CD14-positive monocyte (primary cell): ENCODE measurements around the gene CNIH3. TPM values are rescaled to one million over a fixed set of nuclear protein-coding genes. Genes with fewer than 3 reads are reported as not detected.

Source experiments
- DNase-seq, 3 donors: peaks; one replicate each; pipeline ENCODE4 v3.0.0-alpha.2; 2011 to 2022
- H2AFZ ChIP-seq: 2 replicates; pipeline ENCODE4 v1.6.0; 2012; ENCODE audit warnings: mild to moderate bottlenecking, low read depth, low read length, inconsistent platforms; ENCODE audit not compliant: insufficient read depth, poor library complexity, severe bottlenecking
- H3K27ac ChIP-seq, 2 donors: 1 replicate in 1 of 2; 2 replicates in 1 of 2; pipeline ENCODE4 v1.5.1; 2012 to 2013; ENCODE audit warnings: low read length in 2 of 2, control low read depth in 1 of 2, inconsistent platforms in 1 of 2, low read depth in 1 of 2, mild to moderate bottlenecking in 1 of 2
- H3K27me3 ChIP-seq, 2 donors: one replicate each; pipeline versions ENCODE4 v1.6.0 to v1.6.1; 2011 to 2013; ENCODE audit warnings: low read length in 2 of 2; ENCODE audit not compliant: control insufficient read depth in 2 of 2, insufficient read depth in 2 of 2
- H3K36me3 ChIP-seq, 2 donors: replicated peaks in 1 of 2; 1 replicate in 1 of 2; 2 replicates in 1 of 2; pipeline versions ENCODE4 v1.5.1 to v1.6.1; 2012 to 2013; ENCODE audit warnings: low read length in 2 of 2, control low read depth in 1 of 2, inconsistent platforms in 1 of 2, mild to moderate bottlenecking in 1 of 2; ENCODE audit not compliant: insufficient read depth in 2 of 2, control insufficient read depth in 1 of 2
- H3K4me1 ChIP-seq, 2 donors: 1 replicate in 1 of 2; 2 replicates in 1 of 2; pipeline versions ENCODE4 v1.5.1 to v1.6.1; 2012 to 2013; ENCODE audit warnings: low read length in 2 of 2, control low read depth in 1 of 2, inconsistent platforms in 1 of 2, mild to moderate bottlenecking in 1 of 2, moderate library complexity in 1 of 2; ENCODE audit not compliant: insufficient read depth in 2 of 2, control insufficient read depth in 1 of 2
- H3K4me2 ChIP-seq: replicated peaks from 2 replicates; pipeline ENCODE3; 2012; ENCODE audit warnings: low read length, moderate library complexity, mild to moderate bottlenecking; ENCODE audit not compliant: poor library complexity, severe bottlenecking; ENCODE audit errors: extremely low read depth
- H3K4me3 ChIP-seq, 3 experiments: fragments of 200-600 bp in 1 of 3; sonication (generic) in 1 of 3; replicated peaks in 1 of 3; 1 replicate in 2 of 3; 2 replicates in 1 of 3; pipeline ENCODE4 v1.5.1; 2011 to 2013; ENCODE audit warnings: low read length in 3 of 3, mild to moderate bottlenecking in 3 of 3, control low read depth in 2 of 3, low read depth in 2 of 3, inconsistent platforms in 1 of 3, moderate library complexity in 1 of 3
- H3K79me2 ChIP-seq: 2 replicates; pipeline ENCODE4 v1.6.0; 2012; ENCODE audit warnings: mild to moderate bottlenecking, control low read depth, inconsistent platforms, low read length, moderate library complexity; ENCODE audit not compliant: insufficient read depth
- H3K9ac ChIP-seq: 2 replicates; pipeline ENCODE4 v1.6.0; 2017; ENCODE audit warnings: low read length, mild to moderate bottlenecking; ENCODE audit not compliant: insufficient read depth, poor library complexity, severe bottlenecking
- H3K9me3 ChIP-seq, 2 donors: replicated peaks in 1 of 2; 1 replicate in 1 of 2; 2 replicates in 1 of 2; pipeline versions ENCODE4 v1.5.1 to v1.6.1; 2012 to 2013; ENCODE audit warnings: low read length in 2 of 2, control low read depth in 1 of 2; ENCODE audit not compliant: control insufficient read depth in 1 of 2, insufficient read depth in 1 of 2
- H4K20me1 ChIP-seq: 2 replicates; pipeline ENCODE4 v1.6.0; 2012; ENCODE audit warnings: mild to moderate bottlenecking, low read length, control low read depth, moderate library complexity; ENCODE audit not compliant: insufficient read depth
- H3K27ac Mint-ChIP-seq, 7 donors: one replicate each; pipeline ENCODE4 v1.8.0; 2020; ENCODE audit warnings: mild to moderate bottlenecking in 7 of 7, mixed read lengths in 7 of 7, moderate library complexity in 6 of 7, inconsistent platforms in 2 of 7
- H3K27me3 Mint-ChIP-seq, 3 donors: one replicate each; pipeline ENCODE4 v1.8.0; 2021 to 2022; ENCODE audit warnings: low read depth in 3 of 3, mild to moderate bottlenecking in 3 of 3, mixed read lengths in 3 of 3, moderate library complexity in 3 of 3, inconsistent platforms in 1 of 3
- H3K36me3 Mint-ChIP-seq, 2 donors: one replicate each; pipeline ENCODE4 v1.8.0; 2020; ENCODE audit warnings: mixed read lengths in 2 of 2, inconsistent platforms in 1 of 2, mild to moderate bottlenecking in 1 of 2
- H3K4me1 Mint-ChIP-seq: one replicate; pipeline ENCODE4 v1.8.0; 2020; ENCODE audit warnings: mild to moderate bottlenecking, mixed read lengths
- H3K4me3 Mint-ChIP-seq, 2 donors: one replicate each; pipeline ENCODE4 v1.8.0; 2020; ENCODE audit warnings: mild to moderate bottlenecking in 2 of 2, mixed read lengths in 2 of 2, moderate library complexity in 1 of 2
- H3K9me3 Mint-ChIP-seq, 7 donors: one replicate each; pipeline ENCODE4 v1.8.0; 2020 to 2022; ENCODE audit warnings: mixed read lengths in 7 of 7, mild to moderate bottlenecking in 6 of 7, moderate library complexity in 6 of 7, inconsistent platforms in 2 of 7
- CTCF ChIP-seq: fragments of 200-600 bp; IDR thresholded peaks from one replicate; pipeline ENCODE4 v1.8.0; 2022; ENCODE audit warnings: antibody characterized with exemption, mild to moderate bottlenecking
- WGBS: methylation state at CpG from one replicate; pipeline ENCODE4 v1.1.5; 2013; ENCODE audit warnings: missing lambda C conversion rate; ENCODE audit not compliant: insufficient coverage; 5-methylcytosine and 5-hydroxymethylcytosine counted together
- intact Hi-C, 2 donors: fragments of 100-400 bp; cut with micrococcal nuclease; formaldehyde crosslinking; loops; one replicate each; pipeline versions ENCODE4 v1.15.0 to v1.15.1; 2023
- polyA plus RNA-seq, 3 donors: library from polyadenylated mRNA; depleted of rRNA in 1 of 3; unstranded in 2 of 3; stranded (reverse) in 1 of 3; fragments of 300-500 nt in 2 of 3; fragments of >200 nt in 1 of 3; fragmentation: Illumina TruSeq in 2 of 3; gene quantifications; 1 replicate in 2 of 3; 2 replicates in 1 of 3; pipeline ENCODE4 v1.2.3, GENCODE V29; 2012 to 2021

CNIH3 gene
- polyA plus RNA-seq, 3 donors: 0.37 TPM; not detected in 2

GRCh38 chr1:224651188-224651587 is 35.1 kb downstream of the CNIH3 start:
- Histone ChIP-seq H4K20me1 (no peaks in the 10 kb centered on the region), H3K4me2 (no peak overlapping the region), H3K9me3 (no peaks in the 10 kb centered on the region), H3K79me2 (no peaks in the 10 kb centered on the region), H3K27me3 (no peaks in the 10 kb centered on the region), H3K4me1 (no peaks in the 10 kb centered on the region), H3K36me3 (no peaks in the 10 kb centered on the region), H3K4me3 (no peak overlapping the region), H3K9ac (no peak overlapping the region), H2AFZ (no peak overlapping the region), H3K27ac (no peak overlapping the region)
- Mint-ChIP-seq H3K4me1 (no peaks in the 10 kb centered on the region), H3K4me3 (no peak overlapping the region), H3K27me3 (peaks cover 0 to 6% (median 3%) of the 10 kb centered on the region in 3 donors), H3K36me3 (no peaks in the 10 kb centered on the region), H3K9me3 (peaks cover 0 to under 1% (median 0%) of the 10 kb centered on the region in 7 donors), H3K27ac (no peak overlapping the region)
- no peak for DNase-seq
- intact Hi-C loops: no loop called here
- 92% methylated on average over 2 of the region's 7 CpGs for WGBS
- TF ChIP-seq CTCF: no peak

GRCh38 chr1:224656392-224656791 is 40.3 kb downstream of the CNIH3 start:
- Histone ChIP-seq H3K27me3 (no peaks in the 10 kb centered on the region), H3K4me1 (no peaks in the 10 kb centered on the region), H2AFZ (no peak overlapping the region), H4K20me1 (no peaks in the 10 kb centered on the region), H3K79me2 (no peaks in the 10 kb centered on the region), H3K27ac (no peak overlapping the region), H3K9me3 (no peaks in the 10 kb centered on the region), H3K4me2 (no peak overlapping the region), H3K36me3 (no peaks in the 10 kb centered on the region), H3K9ac (no peak overlapping the region), H3K4me3 (no peak overlapping the region)
- Mint-ChIP-seq H3K27ac (no peak overlapping the region), H3K9me3 (peaks cover 0 to 4% (median 0%) of the 10 kb centered on the region in 7 donors), H3K27me3 (peaks cover 0 to 6% (median 6%) of the 10 kb centered on the region in 3 donors), H3K4me1 (no peaks in the 10 kb centered on the region), H3K36me3 (no peaks in the 10 kb centered on the region), H3K4me3 (no peak overlapping the region)
- intact Hi-C loops: no loop called here
- WGBS: 98% methylated on average over 7 of the region's 10 CpGs
- no peak for DNase-seq
- TF ChIP-seq CTCF: no peak
